GM15510 (cell line): Measurements from ENCODE around the gene SLC16A5.

ENCODE experiments used
- POLR2A ChIP-seq: IDR thresholded peaks from 3 replicates; pipeline ENCODE4 v1.6.1; 2011; ENCODE audit warnings: borderline replicate concordance; ENCODE audit not compliant: insufficient read length; ENCODE audit errors: extremely low read depth

Gene SLC16A5

DNA sequence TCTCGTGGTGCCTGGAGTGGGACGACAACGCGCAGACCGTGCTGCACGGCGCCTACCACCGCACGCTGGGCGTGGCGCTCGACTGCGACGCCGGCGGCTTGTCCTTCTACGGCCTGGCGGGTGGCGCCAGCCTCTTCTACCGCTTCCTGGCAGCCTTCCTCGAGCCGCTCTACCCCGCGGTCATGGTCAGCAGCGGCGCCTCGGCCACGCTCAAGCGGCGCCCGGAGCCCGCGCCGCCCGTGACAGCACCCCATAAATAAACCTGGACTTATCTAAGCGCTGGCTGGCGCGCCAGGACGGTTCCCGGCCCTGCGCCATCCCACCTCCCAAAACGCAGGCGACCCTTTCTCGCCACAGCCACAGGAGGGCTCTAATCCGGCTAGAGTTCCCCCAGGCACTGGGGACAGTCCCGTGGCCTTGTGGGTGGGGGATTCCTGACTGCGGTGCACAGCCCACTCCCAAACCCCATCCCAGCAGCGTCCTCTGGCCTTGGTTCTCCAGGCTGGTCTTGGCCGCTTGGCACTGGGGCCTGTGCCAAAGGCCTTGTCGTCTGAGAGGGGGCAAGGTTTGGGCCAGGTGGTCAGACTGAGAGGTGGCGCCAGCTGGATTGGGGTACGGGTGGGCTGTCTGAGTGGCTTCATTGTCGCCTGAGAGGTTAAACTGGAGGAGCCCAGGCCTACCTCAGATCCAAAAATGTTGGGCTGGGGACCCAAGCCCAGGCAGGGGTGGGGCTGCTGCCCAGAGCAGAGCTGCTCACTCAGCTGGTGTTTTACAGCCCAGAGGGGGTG lies 10.1 kb upstream of the SLC16A5 start:
- TF ChIP-seq POLR2A: peak; percentile 57

DNA sequence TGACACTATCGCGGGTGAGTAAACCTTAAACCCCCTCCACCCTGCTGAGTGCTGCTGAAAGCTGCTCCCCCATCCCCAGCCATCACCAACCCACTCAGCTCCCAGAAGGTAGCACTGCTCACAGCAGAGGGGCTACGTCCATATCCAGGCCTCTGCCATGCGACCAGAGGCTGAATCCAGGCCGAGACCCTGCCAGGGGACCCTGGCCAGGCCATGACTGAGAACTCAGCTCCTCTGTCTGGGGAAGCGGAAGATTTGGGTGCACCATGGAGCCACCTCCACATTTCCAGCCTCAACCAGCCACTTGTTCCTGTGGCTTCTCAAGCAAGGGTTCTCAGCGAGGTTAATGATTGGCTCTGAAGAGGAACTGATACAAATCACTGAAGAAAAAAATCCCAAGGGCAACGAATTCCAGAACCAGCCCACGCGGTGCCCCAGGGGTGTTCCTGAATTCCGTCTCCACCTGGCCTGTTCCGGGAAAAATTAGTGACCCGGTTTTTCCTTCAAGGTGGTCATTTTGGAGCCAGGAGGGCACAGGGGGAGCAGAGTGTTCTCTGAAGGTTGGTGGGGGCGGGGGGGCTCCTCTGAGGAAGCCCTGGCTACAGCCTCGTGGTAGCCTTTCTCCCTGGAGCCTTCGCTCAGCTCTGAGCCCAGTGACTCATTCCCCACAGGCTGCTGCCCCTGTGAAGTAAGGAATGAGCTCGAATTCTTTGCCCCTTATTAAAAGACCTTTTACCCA lies 9.3 kb upstream of the SLC16A5 start:
- no peak for TF ChIP-seq POLR2A

DNA sequence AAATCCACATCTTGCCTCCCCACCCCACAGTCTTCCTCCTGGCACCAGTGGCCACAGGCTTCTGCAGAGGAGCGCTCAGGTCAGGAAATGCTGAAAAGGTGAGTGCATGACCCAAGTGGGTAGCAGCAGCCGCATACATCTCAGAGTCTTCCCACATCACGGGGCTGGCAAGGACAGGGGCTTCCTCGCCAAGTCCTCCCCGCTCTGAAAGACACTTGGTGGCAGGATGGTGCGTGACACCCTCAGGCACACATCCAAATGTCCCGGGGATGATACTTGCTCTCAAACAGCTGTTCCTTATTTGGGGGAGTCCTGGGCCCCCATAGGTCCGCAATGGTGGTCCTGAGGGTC lies 8.8 kb upstream of the SLC16A5 start:
- TF ChIP-seq POLR2A: no peak

DNA sequence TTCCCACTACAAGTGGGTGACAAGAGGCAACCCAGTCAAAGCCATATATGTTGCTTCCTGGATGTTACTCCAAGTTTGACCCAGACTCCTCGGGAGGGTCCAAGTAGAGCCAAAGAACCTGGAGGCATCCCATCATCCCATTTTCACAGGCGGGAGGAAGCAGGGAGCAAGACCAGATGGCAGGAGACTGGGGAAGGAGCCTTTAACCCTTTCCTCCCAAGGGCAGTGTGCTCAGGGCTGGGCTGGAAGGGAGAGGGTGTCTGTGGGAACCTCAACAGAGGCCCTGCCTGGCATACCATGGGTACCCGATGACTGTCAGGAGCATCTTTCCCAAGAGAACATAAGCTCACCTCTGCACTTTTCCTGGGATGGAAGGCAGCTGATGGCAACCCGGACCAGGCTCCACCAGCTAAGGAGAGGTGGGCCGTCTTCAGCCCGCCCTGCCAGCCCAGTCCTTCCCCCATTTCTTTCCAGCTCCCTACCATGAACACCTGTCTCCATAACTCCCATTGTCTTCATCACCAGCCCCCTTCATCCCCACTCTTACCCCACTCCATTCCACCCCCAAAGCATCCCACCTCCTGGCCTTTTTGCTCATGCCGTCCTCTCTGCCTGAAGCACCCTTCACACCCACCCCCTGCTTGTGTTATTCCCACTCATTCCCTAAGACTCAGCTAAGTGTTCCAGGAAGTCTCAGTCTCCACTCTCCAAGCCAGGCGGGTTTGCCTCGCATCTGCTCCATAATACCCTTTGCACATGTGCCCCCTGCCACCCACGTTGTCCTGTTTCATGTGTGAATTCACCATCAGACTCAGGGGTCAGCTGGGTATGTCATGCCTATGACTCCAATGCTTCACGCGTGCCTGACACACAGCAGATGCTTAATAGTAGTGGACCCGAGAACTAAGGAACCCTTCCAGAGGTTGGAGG lies 5.9 kb upstream of the SLC16A5 start:
- no peak for TF ChIP-seq POLR2A

DNA sequence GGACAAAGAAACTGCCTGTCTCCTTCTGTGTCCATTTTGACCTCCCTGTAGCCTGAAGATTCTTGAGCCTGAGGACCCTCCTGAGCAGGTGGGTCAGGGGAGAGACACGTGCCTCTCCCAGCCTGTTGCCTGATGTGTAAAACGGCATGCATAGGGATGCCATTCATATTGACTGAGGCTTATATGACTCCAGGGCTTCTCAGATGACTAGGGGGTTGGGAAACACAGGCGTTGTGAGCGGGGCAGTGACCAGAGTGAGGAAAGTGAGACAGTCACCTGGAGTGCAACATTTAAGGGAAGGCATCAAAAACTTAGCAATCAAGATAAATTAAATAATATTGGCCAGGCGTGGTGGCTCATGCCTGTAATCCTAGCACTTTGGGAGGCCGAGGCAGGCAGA lies 5.1 kb upstream of the SLC16A5 start:
- no peak for TF ChIP-seq POLR2A

DNA sequence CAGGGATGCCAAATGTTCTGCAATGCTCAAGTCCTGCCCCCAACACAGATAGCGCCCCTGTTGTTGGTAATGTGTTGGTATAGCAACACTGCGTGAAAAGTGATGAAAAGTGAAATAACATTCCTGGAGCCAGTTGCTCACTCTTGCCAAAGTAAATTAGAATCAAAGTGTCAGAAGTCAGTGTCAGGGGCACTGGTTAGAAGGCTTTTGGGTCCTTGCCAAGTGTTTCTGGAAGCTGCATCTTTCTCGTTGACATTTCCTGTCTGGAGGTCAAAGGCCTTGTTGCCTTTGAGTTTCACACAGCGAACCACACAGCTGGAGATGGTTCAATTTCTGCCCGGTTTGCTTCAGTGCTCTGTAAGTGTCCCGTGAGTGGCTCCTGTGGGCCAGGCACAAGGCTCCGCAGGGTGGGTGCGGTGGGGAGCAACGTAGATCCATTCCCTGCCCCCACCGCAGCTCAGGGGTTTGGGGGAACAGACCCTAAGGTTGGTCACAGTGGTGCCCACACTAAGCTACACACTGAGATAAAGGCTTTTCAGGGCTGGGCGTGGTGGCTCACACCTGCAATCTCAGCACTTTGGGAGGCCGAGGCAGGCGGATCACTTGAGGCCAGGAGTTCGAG lies 3.6 kb upstream of the SLC16A5 start:
- no peak for TF ChIP-seq POLR2A

DNA sequence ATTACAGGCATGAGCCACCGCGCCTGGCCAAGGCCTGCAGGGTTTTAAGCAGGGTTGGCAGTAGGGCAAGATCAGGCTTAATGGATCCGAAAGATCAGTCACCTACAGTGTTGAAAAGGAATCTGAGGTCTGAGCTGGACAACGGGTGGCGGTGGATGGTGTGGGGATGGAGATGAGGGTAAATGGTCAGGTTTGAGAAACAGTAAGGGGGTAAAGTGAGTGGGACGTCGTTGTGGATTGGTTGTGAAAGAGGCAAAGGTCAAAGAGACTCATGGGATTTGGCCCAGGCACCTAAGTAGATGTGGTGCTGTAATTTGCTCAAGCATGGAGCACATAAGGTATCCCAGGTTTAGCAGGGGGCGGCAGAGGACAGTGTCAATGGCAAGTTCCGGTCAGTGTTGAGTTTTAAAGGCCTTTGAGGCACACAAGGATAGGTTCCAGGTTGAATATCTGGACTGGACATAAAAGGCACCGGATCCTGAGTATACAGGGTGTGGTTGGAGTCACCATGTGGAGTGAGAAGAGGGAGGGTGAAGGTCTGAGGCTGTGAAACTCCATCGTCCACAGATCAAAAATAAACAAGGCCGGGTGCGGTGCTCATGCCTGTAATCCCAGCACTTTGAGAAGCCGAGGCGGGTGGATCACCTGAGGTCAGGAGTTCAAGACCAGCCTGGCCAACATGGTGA lies 1.1 kb upstream of the SLC16A5 start:
- TF ChIP-seq POLR2A: no peak

DNA sequence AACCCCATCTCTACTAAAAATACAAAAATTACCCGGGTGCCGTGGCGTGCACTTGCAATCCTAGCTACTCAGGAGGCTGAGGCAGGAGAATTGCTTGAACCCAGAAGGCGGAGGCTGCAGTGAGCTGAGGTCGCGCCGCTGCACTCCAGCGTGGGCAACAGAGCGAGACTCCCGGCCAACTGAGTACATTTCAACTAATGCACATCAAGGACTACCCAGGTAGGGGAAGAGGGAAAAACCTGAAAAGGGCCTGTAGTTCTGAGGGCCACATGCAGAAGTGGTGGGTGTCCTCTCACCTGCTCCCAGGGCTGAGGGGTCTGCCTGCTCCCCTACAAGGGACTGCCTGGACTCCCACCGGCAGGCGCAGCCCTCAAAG lies 584 bp upstream of the SLC16A5 start:
- TF ChIP-seq POLR2A: no peak

DNA sequence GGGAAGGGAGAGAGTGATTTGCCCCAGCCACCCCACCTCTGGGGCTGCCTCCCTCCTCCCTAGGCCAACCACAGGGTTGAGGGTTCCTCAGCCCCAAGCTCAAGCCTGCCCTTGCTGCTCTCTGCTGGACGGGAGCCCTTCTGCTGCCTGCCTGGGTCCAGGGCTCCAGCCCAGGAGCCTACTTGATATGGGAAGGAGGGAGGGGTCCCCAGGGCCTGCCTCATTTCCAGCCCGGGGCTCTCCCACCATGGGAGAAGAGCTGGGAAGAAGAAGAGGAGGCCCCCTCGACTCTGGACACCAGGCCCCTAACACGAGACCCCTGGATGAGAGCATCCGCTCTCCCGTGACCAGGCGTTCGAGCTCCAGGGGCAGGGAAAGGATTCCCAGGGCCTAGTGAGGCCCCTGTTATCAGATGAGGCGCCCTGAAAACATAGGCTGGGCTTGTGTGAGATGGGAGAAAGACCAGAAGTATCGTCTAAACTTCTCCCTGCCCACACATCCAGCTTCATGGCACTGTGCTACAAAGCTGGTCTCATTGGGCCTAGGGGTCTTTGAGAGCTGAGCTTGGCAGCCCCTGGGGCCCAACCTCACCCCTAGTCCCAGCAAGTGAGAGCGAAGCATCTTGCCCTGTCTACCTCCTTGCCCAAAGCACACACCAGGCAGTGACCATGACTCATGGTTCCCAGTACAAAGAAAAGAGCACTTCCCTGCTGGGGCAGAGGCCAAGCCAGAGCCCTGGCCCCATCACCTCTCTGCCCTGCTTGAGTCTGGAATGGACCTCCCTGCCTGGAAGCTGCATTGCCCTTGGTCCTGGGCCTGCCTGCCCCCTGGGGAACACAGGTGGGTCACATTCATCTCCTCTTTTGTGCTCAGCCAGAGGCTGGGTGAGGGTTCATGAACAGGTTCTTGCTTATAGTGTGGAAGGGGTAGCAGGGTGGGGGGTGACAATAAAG lies 987 bp downstream of the SLC16A5 start:
- TF ChIP-seq POLR2A: no peak

DNA sequence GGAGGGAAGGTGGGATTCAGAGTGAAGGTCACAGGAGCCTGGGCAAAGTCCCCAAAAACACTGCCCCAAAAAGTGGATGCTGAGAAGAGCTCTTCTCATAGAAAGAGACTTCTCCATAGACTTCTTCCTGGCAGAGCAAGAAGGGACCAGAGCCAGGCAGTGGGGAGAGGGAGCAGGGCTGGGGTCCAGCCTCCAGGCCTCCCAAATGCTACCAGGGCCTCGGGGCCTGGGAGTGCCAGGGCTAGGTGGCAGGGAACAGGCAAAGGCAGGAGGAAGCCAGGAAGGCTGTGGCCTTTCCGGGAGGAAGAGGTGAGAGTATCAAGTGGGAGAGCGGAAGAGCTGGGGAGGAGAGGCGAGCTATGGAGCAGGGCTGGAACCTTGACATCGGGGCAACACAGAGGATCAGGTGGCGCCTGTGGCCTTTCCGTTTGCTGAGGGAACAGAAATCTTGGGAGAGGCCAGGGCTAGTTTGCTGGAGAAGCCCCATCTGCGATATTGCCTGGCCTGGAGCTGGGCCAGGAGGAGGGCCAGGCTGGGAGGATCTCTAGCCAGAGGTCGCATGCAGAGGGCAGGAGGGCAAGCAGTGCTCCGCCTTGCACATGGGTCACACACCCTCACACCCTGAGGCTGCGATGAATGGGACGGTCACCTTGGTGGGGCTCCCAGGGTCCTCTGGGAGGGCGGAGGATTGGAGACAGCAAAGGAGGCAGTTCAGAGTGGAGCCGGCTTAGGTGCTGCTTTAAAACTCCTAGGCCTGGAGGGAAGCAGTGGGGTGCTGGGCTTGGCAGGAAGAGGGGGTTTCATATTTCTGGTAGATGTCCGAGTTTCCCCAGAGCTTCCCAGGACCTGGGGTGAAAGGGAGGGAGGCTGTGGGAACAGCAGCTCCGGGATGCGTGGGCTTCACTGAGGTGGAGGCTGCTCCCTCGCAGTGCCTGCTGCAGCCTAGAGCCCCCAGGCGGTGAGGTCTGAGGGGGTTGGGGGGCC lies 3.4 kb downstream of the SLC16A5 start:
- no peak for TF ChIP-seq POLR2A

DNA sequence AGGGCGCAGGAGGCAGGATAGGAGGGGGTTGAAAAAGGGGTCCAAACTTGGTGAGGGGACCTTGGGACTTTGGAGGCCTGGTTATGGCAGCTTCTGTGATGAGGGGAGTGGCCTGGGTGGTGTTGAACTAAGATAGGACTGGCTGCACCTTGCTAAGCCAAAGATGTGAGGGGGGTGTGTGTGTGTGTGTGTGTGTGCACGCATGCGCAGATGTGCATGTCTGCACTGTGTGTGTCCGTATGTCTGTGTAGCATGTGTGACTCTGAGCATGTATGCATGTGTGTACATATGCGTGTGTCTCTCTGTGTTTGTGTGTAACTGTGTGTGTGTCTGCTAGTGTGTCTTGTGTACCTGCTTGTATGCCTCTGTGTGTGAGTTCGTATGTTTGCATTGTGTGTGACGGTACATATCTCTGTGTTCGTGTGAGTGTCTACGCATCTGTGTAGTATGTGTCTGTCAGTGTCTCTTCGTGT lies 4.1 kb downstream of the SLC16A5 start:
- no peak for TF ChIP-seq POLR2A
